Adrenal gland (tissue), 5 donors: ENCODE measurements around the gene WDR4.

ENCODE experiments used
- CTCF ChIP-seq, 6 experiments: fragments of 450-650 bp in 4 of 6; fragments of 200-600 bp in 2 of 6; sonication (generic) in 1 of 6; IDR thresholded peaks; 1 replicate in 5 of 6; 2 replicates in 1 of 6; pipeline versions ENCODE4 v1.5.1 to v1.8.0; 2016 to 2021; ENCODE audit warnings: antibody characterized with exemption in 6 of 6, mild to moderate bottlenecking in 2 of 6, moderate library complexity in 1 of 6
- POLR2A ChIP-seq, 2 donors: fragments of 450-650 bp; IDR thresholded peaks; one replicate each; pipeline ENCODE4 v1.6.1; 2017; ENCODE audit warnings: antibody characterized with exemption in 2 of 2, mild to moderate bottlenecking in 2 of 2, moderate library complexity in 1 of 2
- donor health status: DM: no; HTN: no; CAD: no.

DNA sequence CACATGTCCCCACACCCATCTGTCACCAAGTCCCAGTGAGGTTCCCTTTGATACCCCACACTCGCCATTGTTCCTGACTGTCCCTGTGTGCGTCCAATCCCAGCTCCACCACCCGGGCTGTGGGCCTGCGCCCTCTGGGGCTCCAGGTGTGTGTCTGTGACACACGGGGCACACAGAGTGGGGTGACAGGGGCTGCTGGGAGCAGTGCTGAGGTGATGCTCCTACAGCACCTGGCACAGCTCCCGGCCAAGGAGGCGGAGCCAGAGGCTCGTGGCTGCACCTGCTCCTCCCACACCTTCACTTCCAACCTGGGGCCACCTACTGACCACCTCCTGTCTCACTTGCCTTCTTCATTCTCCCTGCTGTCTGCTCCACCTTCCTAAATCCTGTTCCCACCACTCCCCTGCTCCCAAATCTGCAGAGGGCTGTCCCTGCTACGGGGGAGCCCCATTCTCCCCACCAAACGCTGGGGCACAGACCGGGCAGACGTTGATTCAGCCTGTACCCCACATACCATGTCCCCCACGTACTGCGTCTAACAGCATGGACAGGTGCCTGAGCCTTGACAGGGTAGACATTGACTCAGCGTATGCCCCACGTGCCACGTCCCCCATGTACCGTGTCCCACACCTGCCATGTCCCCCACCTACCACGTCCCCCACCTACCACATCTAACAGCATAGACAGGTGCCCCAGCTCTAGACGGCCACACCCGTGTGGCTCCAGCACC, 16.4 kb downstream of the WDR4 start:
- TF ChIP-seq CTCF (IDR thresholded peaks at IDR 0.05) (no peak), POLR2A (IDR thresholded peaks at IDR 0.05) (no peak)
